GM13976 (cell line): ENCODE measurements around the gene CEACAM8.
A peak's percentile ranks its signal among the peaks of the same experiment; 100 is the strongest.

Experiments
- DNase-seq: peaks from one replicate; pipeline ENCODE4 v3.0.0; 2012; ENCODE audit warnings: low spot score
- in situ Hi-C: fragments of 300-500 bp; cut with MboI; formaldehyde crosslinking; loops from one replicate; pipeline ENCODE4 v1.12.0; 2022; ENCODE audit warnings: low sequenced_read_pairs, mixed read lengths, inconsistent platforms; ENCODE audit not compliant: unreplicated experiment
- TF ChIP-seq, protein P1 (sequence below): IDR thresholded peaks from 2 replicates; pipeline ENCODE4 v1.5.1; 2012; ENCODE audit warnings: borderline replicate concordance, mild to moderate bottlenecking; ENCODE audit not compliant: insufficient read depth; ENCODE audit errors: extremely low read depth, missing control alignments, control extremely low read depth

Gene CEACAM8

DNA sequence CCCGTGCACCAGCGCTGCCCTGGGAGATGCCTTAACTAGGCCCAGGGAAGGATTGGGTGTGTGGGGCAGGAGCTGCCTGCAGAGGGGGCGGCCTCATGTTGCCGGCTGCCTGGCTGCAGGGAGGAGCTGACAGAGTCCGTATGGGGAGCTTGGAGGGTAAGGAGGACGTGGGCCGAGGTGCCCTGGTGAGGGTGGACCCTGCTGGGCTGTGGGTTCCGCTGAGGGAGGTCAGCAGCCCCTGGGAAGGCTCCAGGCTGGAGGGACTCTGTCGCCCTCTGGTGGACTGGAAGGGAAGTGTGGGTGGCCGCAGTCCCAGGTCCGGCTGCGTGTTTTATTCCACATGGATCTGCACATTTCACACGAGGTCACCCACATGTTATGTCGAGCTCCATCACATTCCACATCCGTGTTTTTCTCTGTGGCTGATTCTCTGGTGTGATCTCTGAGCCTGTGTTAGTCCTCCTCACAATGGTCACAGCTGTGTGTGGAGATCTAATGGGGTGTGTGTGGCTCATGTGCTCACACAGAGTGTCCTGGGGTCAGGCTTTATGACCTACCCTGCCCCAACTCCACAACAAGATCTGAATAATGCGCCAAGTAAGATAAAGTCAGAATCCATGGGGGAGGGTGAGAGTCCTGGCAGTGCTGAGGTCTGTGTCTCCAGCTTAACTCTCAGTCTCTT lies 1.8 kb upstream of the CEACAM8 start:
- TF ChIP-seq, protein P1, sequence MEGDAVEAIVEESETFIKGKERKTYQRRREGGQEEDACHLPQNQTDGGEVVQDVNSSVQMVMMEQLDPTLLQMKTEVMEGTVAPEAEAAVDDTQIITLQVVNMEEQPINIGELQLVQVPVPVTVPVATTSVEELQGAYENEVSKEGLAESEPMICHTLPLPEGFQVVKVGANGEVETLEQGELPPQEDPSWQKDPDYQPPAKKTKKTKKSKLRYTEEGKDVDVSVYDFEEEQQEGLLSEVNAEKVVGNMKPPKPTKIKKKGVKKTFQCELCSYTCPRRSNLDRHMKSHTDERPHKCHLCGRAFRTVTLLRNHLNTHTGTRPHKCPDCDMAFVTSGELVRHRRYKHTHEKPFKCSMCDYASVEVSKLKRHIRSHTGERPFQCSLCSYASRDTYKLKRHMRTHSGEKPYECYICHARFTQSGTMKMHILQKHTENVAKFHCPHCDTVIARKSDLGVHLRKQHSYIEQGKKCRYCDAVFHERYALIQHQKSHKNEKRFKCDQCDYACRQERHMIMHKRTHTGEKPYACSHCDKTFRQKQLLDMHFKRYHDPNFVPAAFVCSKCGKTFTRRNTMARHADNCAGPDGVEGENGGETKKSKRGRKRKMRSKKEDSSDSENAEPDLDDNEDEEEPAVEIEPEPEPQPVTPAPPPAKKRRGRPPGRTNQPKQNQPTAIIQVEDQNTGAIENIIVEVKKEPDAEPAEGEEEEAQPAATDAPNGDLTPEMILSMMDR = peak; percentile 89
- in situ Hi-C loops = no loop called here
- DNase-seq = peak; percentile 66

DNA sequence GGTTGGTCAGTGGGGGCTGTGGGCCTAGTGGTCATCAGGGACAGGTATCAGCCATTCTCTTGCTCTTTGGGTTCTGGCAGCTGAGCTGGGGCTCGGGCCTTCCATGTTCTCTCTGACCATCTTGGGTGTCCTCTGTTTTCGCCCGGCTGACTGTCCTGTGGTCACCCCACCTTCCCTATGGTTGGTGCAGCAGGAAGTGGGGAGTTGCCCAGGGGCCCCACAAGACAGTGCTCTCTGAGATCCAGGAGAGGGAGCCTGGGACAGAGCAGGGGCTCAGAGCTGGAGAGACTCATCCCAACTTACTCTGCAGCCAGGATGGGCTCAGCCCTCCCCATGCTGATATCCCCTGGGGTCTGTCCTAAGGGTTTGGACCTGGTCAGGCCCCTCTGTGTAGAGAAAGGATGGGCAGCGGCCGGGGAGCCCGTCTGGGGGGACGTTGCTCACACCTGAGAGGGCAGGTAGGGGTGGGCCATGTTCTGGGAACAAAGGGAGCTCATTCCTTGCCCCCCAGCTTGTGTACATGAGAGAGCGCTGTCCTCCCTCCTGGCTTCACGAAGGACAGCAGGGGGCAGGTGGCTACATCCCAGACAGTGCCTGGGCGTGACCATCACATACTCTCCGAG lies 937 bp upstream of the CEACAM8 start:
- TF ChIP-seq, protein P1 = no peak
- DNase-seq = no peak
- in situ Hi-C loops = no loop called here

DNA sequence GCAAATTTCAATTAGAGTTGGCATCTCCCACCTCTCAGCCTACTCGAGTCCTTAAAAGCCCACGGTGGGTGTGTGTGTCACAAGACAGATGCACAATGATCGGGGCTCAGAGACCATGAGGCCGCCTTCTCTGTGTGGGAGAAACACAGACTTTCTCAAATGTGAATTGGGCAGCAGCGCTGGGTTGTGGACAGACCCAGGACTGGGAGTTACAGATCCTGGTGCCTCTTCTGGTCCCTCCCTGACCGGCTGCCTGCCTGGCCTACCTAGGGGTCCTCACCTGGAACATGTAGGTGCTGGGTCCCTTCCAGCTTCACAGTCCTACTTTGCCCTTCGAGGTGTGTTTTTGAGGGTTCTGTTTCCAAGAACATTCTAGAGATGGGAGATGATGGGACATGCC lies 4.9 kb downstream of the CEACAM8 start:
- in situ Hi-C loops = no loop called here
- TF ChIP-seq, protein P1 = no peak
- no peak for DNase-seq

DNA sequence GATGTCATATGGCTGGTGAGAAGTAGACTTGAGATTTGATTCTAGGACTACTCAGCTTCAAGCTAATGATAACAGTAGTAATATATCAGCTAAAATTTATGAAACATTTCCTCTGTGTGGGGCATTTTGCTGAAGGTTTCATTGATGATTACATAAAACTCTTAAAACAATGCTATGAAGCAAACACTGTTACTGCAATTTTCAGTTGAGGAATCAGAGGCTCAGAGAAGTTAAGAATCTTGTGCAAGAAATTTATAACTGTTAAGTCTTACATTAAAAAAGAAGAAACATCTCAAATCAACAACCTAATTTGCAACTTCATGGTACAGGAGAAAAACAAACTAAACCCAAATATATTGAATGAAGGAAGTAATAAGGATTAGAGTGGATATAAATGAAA lies 10.3 kb downstream of the CEACAM8 start:
- TF ChIP-seq, protein P1 = no peak
- in situ Hi-C loops = no loop called here
- DNase-seq = no peak

DNA sequence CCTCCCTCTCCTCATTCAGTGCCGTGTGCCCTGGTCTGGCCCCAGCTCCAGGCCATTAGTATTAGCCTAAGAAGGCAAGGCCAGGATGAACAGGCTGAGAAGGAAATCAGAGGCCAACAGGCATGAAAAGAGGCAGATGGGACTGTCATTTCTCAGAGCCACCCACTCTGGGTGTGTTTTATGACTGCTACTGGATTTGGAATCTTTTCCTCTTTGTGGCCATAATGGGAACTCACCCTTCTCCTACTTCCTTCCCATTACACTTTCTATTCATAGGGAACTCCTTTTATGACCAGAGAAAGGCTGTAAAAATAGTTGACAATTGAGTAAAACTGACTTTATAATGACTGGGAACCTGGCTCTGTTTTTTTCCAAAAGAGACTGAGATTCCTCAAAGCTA lies 17.7 kb downstream of the CEACAM8 start:
- DNase-seq = no peak
- in situ Hi-C loops = no loop called here
- TF ChIP-seq, protein P1 = no peak

DNA sequence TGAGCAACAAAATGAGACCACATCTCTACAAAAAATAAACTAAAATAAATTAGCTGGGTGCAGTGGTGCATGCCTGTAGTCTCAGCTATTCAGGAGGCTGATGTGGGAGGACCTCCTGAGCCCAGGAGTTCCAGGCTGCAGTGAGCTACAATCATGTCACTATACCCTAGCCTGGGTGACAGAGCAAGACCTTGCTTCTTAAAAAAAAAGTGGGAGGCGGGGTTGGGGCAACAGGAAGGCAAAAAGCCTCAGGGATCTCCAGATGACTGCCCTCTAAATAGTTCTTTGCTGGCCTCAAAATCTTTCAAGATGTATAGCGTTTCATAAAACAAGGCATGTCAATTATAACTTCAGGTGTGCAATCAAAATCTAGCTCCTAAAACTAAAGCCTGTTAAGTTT lies 18.5 kb downstream of the CEACAM8 start:
- in situ Hi-C loops = no loop called here
- TF ChIP-seq, protein P1 = no peak
- no peak for DNase-seq
